GM08714 (cell line): ENCODE results near the gene MMP11.
A peak's percentile ranks its signal among the peaks of the same experiment; 100 is the strongest.
"Not testable (repeated sequence)": the region's sequence is repeated elsewhere in the genome, so short reads cannot be mapped to it uniquely, and the experiment has no call there.

Experiments used
- H3K4me3 ChIP-seq: fragments of 200-500 bp; sonication (Bioruptor generic); 2 replicates; pipeline ENCODE4 v1.5.1; 2014; ENCODE audit warnings: mild to moderate bottlenecking, low read length, inconsistent platforms
- ZNF274 ChIP-seq: IDR thresholded peaks from 2 replicates; pipeline ENCODE4 v1.6.1; 2012; ENCODE audit warnings: mild to moderate bottlenecking, low read depth, low read length

Gene MMP11, protein sequence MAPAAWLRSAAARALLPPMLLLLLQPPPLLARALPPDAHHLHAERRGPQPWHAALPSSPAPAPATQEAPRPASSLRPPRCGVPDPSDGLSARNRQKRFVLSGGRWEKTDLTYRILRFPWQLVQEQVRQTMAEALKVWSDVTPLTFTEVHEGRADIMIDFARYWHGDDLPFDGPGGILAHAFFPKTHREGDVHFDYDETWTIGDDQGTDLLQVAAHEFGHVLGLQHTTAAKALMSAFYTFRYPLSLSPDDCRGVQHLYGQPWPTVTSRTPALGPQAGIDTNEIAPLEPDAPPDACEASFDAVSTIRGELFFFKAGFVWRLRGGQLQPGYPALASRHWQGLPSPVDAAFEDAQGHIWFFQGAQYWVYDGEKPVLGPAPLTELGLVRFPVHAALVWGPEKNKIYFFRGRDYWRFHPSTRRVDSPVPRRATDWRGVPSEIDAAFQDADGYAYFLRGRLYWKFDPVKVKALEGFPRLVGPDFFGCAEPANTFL

DNA sequence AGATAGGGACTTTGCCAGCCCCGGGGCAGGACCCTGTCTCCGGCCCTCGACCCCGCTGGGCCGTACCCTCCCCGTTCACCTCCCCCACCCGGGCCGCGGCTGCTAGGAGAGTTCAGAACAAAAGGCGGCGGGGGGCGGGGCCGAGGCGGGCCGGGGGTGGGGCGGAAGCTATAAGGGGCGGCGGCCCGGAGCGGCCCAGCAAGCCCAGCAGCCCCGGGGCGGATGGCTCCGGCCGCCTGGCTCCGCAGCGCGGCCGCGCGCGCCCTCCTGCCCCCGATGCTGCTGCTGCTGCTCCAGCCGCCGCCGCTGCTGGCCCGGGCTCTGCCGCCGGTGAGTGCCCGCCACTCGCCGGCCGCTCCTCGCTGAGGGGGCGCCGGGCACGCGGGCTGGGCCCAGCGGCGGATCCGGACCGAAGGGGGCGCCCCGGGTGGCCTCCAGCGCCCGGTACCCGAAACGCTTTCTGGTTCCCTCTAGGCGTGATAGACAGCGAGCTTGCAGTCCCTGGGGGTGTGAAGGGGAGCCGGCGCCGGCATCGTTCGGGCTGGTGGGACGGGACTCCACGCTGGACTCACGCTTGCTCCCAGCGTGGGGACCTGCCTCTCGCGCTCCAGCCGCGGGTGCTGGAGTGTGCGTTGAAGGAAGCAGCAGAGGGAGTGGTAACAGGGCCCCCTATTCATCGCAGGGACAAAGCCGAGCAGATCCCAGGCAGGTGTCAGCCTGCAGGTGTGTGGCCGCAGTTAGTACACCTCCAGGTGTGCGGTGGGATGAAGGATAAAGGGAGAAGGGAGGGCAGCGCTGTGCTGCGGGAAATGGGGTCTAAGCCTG lies at the start of gene MMP11:
MMP11 (plus strand) TSS at position 201 of the 825 bp plus-strand sequence; CDS start at position 223, 22 bp downstream.
- H3K4me3 ChIP-seq: peak within 1 kb of the TSS; percentile 10; the same call in 1 of the 2 replicates
- no peak for TF ChIP-seq ZNF274

DNA sequence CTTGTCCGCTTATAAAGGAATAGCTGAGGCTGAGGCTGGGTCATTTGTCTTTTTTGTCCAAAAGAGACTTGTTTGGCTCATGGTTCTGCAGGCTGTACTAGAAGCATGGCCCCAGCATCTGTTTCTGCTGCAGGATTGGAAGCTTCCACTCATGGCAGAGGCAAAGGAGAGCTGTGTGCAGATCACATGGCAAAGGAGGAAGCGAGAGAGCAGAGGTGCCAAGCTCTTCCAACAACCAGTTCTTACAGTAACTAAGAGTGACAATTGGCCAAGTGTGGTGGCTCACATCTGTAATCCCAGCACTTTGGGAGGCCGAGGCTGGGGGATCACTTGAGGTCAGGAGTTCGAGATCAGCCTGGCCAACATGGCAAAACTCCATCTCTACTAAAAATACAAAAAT lies 44.5 kb upstream of the MMP11 start:
- H3K4me3 ChIP-seq: not testable (repeated sequence)

- no peak for TF ChIP-seq ZNF274
Measured at GRCh38 chr22:23737696-23738095, 35.0 kb upstream of the MMP11 start.

GRCh38 chr22:23742505-23743264 lies 30.0 kb upstream of the MMP11 start:
- no peak overlapping the region for H3K4me3 ChIP-seq
- no peak for TF ChIP-seq ZNF274

More at GRCh38 chr22:23737696-23738095, 35.0 kb upstream of the MMP11 start:
- no peak overlapping the region for H3K4me3 ChIP-seq

DNA sequence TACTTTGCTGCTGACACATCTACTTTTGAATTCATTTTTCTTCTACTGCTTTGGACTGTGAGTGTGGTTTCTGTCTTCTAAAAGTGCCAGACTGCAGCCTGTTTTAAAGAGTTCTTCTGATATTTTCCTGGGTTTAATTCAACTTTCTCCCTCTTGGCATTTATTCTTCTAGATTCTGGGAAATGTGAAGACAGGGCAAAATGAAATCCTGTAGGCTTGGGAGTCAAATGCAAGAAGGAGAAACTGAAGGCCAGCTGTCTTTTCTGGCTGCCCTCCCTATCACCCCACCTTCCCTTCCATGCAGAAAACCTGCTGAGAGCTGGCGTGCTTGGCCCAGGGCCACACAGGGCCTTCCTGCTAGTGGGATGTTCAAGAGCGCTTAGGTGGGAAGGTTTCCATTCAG lies 29.3 kb upstream of the MMP11 start:
- H3K4me3 ChIP-seq: no peak overlapping the region
- TF ChIP-seq ZNF274: no peak

DNA sequence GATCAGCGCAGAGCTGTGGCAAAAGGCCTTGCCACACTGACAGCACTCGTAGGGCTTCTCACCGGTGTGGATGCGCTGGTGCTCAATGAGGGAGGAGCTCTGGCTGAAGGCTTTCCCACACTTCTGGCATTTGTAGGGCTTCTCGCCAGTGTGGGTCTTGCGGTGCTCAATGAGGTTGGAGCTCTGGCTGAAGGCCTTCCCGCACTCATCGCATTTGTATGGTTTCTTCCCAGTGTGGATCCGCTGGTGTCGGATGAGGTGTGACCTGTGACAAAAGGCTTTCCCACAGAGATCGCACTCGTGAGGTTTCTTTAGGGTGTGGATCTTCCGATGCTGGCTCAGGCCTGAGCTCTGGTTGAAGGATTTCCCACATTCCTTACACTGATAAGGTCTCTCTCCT lies 28.6 kb upstream of the MMP11 start:
- no peak overlapping the region for H3K4me3 ChIP-seq
- TF ChIP-seq ZNF274: no peak

DNA sequence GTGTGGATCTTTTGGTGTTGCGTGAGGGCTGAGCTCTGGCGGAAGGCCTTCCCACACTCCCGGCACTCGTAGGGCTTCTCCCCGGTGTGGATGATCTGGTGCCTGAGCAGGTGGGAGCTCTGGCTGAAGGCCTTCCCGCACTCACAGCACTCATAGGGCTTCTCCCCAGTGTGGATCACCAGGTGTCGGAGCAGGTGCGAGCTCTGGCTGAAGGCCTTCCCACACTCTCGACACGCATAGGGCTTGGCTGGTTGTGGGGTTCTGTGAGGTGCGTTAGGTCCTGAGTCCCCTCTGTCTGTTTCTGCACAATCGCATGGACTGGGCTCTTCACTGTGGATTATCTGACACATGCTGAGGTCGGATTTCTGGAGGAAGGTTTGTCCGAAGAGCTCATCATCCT lies 28.2 kb upstream of the MMP11 start:
- no peak for TF ChIP-seq ZNF274
- no peak overlapping the region for H3K4me3 ChIP-seq

GRCh38 chr22:23745791-23746190 lies 26.9 kb upstream of the MMP11 start:
- H3K4me3 ChIP-seq: no peak overlapping the region
- TF ChIP-seq ZNF274: no peak

DNA sequence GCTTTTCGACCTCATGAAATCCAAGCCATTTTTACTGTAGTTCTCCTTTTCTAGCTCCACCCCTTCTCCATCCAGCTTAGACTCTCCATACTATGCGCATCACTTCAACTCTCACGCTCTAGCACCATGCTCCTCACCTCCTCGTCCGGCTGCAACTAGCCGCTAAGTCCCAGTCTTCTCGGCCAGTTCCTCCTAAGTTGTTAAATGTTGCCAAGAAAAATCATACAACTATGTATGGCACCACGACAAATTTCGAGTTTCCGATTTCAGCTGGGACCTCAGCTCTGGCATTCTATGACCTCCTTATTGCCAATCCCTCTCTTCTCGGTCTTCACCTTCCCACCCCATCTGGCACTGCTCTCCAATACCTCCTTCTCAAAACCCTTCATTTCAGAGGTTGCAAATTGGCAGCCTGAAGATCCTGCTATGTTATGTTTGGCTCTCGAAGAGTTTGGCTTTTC lies 22.8 kb upstream of the MMP11 start:
- no peak overlapping the region; the same call in 1 of the 2 replicates for H3K4me3 ChIP-seq
- no peak for TF ChIP-seq ZNF274

DNA sequence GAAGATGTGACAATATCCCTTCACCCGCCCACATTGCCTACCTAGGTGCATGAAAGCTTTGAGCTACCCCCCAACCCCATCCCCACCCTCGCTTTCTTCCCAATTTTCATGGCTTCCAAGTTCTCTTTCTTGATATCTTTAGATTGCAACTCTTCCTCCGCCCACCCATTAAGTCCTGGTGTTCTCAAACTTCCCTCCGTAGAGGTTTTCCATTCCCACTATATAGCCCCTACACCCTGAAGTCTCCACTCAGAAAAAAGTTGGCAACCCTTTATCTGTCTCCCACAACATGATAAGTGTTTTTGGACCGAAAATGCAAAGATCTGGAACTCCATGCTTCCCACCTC lies 22.3 kb upstream of the MMP11 start:
- TF ChIP-seq ZNF274: no peak
- H3K4me3 ChIP-seq: peak overlapping the region; percentile 87

- H3K4me3 ChIP-seq: peak within 1 kb of the TSS; percentile 87
- TF ChIP-seq ZNF274: no peak
Measured at GRCh38 chr22:23750714-23751440, 21.8 kb upstream of the MMP11 start, which contains the start of gene ZNF70. Gene ZNF70 (minus strand): TSS chr22:23751112. CDS start chr22:23745140, 5,972 bp downstream.

GRCh38 chr22:23751441-23751996 lies 21.1 kb upstream of the MMP11 start:
- TF ChIP-seq ZNF274: no peak
- peak overlapping the region; percentile 87 for H3K4me3 ChIP-seq

- TF ChIP-seq ZNF274: no peak
- H3K4me3 ChIP-seq: peak overlapping the region; percentile 87; the same call in 1 of the 2 replicates
Measured at GRCh38 chr22:23752090-23752691, 20.5 kb upstream of the MMP11 start.
